ENCODE data around the gene ITGA5.

Gene ITGA5

DNA sequence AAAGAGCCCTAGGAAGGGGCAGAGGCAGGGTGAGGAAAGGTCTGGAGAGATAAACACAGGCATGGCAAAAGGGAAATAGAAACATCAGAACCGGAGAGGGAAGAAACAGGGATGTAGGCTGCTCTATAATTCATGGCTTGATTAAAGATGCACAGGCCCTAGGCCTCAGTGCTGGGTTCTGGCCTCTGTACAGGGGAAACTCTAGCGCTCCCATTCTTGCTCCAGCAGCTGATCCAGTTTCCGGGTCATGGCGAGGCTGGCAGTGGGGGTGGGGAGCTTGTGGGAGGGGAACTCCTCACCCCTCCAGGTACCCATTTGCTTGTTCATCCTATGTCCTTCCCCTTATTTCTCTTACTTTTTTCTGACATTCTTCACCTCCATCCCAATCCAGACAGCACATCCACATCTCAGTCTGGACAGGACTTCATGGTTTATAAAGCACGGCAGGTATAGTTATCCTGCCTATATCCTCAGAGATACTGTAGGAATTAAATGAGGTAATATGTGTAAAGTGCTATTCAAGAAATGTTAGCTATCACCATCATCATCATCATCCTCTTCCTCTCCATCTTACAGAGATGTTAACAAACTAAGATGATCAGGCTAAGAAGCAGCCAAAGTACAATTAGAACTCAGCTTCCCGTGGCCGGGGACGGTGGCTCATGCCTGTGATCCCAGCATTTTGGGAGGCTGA lies 46.8 kb downstream of the ITGA5 start:
- peaks cover 83% of the 10 kb centered on the region for H3K36me3 ChIP-seq
- H3K4me3 ChIP-seq (ENCODE audit: low read depth, low read length), result no peak overlapping the region
- DNase-seq, result no peak
- H3K9me3 ChIP-seq (ENCODE audit: severe bottlenecking), result no peaks in the 10 kb centered on the region
- no peak for TF ChIP-seq CTCF (IDR thresholded peaks at IDR 0.05; ENCODE audit: low read depth, low read length)
- no peak overlapping the region for H3K27ac ChIP-seq
- no peaks in the 10 kb centered on the region for H3K27me3 ChIP-seq (ENCODE audit: insufficient read depth, low read depth, severe bottlenecking)

- Histone ChIP-seq H3K9me3 (ENCODE audit: severe bottlenecking) (no peaks in the 10 kb centered on the region), H3K4me3 (ENCODE audit: low read depth, low read length) (no peak overlapping the region), H3K27me3 (ENCODE audit: insufficient read depth, low read depth, severe bottlenecking) (no peaks in the 10 kb centered on the region), H3K27ac (peak overlapping the region; percentile 61), H3K36me3 (peaks cover 75% of the 10 kb centered on the region)
- no peak for TF ChIP-seq CTCF (IDR thresholded peaks at IDR 0.05; ENCODE audit: low read depth, low read length)
- no peak for DNase-seq
Observed at GRCh38 chr12:54371328-54372112, 47.5 kb downstream of the ITGA5 start.

DNA sequence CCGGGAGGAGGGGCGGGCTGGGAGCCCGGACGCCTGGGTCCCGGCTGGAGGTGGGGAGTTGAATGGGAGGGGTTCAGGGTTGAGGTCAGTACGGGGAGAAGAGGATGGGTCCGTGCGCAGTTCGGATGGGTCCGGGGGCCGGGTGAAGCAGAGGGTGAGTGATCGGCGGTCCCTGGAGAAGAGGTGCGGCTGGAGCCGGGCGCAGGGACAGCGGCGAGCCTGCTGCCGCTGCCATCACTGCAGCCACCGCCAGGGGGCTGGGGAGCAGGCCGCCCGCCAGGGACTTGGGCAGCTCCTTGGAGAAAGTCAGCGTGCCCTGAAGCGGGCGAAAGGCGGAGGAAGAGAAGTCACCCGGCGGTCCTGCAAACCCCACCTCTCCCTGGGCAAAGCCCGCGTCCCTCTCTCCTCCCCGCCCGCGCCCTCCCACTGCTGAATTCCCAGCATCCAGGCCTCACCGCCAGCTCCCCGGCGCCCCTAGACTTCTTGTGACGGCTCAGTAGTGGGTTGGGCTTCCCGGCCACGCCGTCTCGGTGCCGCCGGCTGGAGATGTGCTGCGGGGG lies 48.8 kb downstream of the ITGA5 start:
- Histone ChIP-seq H3K27ac (peak overlapping the region; percentile 61), H3K36me3 (peaks cover 63% of the 10 kb centered on the region), H3K9me3 (ENCODE audit: severe bottlenecking) (no peaks in the 10 kb centered on the region), H3K27me3 (ENCODE audit: insufficient read depth, low read depth, severe bottlenecking) (no peaks in the 10 kb centered on the region), H3K4me3 (ENCODE audit: low read depth, low read length) (no peak overlapping the region)
- TF ChIP-seq CTCF (IDR thresholded peaks at IDR 0.05; ENCODE audit: low read depth, low read length), result peak; percentile 94
- peak; percentile 82 for DNase-seq

DNA sequence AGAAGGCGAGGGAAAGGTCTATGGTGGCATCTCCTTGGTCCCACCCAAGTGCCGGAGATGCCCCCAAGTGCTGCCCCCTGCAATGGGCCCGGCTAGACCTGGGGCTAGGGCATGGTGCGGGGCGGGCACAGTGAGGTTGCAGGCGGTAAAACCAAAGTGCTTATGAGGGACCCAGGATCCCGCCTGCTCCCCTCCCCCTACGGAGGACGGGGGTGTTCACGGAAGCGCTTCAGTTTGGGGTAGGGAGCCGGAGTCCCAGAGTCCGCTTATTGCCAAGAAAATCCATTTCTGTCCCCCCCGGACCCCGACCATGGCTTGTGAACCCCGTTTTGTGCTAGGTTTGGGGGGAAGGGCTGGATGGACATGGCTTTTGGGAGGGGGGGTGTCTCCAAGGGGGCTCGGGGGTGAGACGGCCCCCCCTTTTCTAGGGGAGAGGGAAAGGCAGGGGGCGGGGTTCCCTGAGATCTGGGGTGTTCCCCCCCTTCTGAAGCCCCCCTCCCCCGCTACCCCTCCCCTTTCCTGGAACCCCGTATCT lies 49.4 kb downstream of the ITGA5 start:
- Histone ChIP-seq H3K9me3 (ENCODE audit: severe bottlenecking) (no peaks in the 10 kb centered on the region), H3K36me3 (peaks cover 57% of the 10 kb centered on the region), H3K4me3 (ENCODE audit: low read depth, low read length) (no peak overlapping the region), H3K27me3 (ENCODE audit: insufficient read depth, low read depth, severe bottlenecking) (no peaks in the 10 kb centered on the region), H3K27ac (no peak overlapping the region; the same call in 1 of the 2 replicates)
- TF ChIP-seq CTCF (IDR thresholded peaks at IDR 0.05; ENCODE audit: low read depth, low read length), result no peak
- DNase-seq, result no peak

- Histone ChIP-seq H3K4me3 (ENCODE audit: low read depth, low read length) (no peak overlapping the region), H3K9me3 (ENCODE audit: severe bottlenecking) (no peaks in the 10 kb centered on the region), H3K27ac (peak overlapping the region; percentile 81)
Observed at GRCh38 chr12:54368709-54369596, 50.1 kb downstream of the ITGA5 start.

More at GRCh38 chr12:54368709-54369596, 50.1 kb downstream of the ITGA5 start:
- Histone ChIP-seq H3K27me3 (ENCODE audit: insufficient read depth, low read depth, severe bottlenecking) (no peaks in the 10 kb centered on the region), H3K36me3 (peaks cover 50% of the 10 kb centered on the region)
- TF ChIP-seq CTCF (IDR thresholded peaks at IDR 0.05; ENCODE audit: low read depth, low read length), result peak; percentile 90
- DNase-seq, result peak; percentile 94
